HG03025 (cell line): ENCODE results near the gene EEFSEC.

Experiments used
- ATAC-seq: cut with Tn5 transposase; IDR thresholded peaks from one replicate; pipeline ENCODE4 v1.9.1; 2021; ENCODE audit warnings: mild to moderate bottlenecking, moderate library complexity; ENCODE audit not compliant: unreplicated experiment, low FRiP score

The EEFSEC gene

GRCh38 chr3:128343287-128344051 is 190.2 kb downstream of the EEFSEC start:
- no peak for ATAC-seq

- ATAC-seq, result no peak
Measured at GRCh38 chr3:128344052-128344735, 190.9 kb downstream of the EEFSEC start.

- ATAC-seq, result no peak
Measured at GRCh38 chr3:128345196-128345595, 191.9 kb downstream of the EEFSEC start.

- no peak for ATAC-seq
Measured at GRCh38 chr3:128346562-128346961, 193.3 kb downstream of the EEFSEC start.

GRCh38 chr3:128347282-128347681 is 194.0 kb downstream of the EEFSEC start:
- ATAC-seq, result no peak

- ATAC-seq, result no peak
Measured at GRCh38 chr3:128348075-128348474, 194.8 kb downstream of the EEFSEC start.

- ATAC-seq, result no peak
Measured at GRCh38 chr3:128348805-128349531, 195.7 kb downstream of the EEFSEC start.

GRCh38 chr3:128349963-128350599 is 196.8 kb downstream of the EEFSEC start:
- no peak for ATAC-seq

- ATAC-seq, result no peak
Measured at GRCh38 chr3:128351546-128351945, 198.3 kb downstream of the EEFSEC start.

GRCh38 chr3:128352326-128352725 is 199.0 kb downstream of the EEFSEC start:
- ATAC-seq, result no peak

- no peak for ATAC-seq
Measured at GRCh38 chr3:128353361-128353965, 200.2 kb downstream of the EEFSEC start.

- no peak for ATAC-seq
Measured at GRCh38 chr3:128353991-128354687, 200.9 kb downstream of the EEFSEC start.

GRCh38 chr3:128354788-128355542 is 201.7 kb downstream of the EEFSEC start:
- no peak for ATAC-seq

- no peak for ATAC-seq
Measured at GRCh38 chr3:128355543-128355919, 202.2 kb downstream of the EEFSEC start.

- ATAC-seq, result no peak
Measured at GRCh38 chr3:128356822-128357221, 203.5 kb downstream of the EEFSEC start.

- no peak for ATAC-seq
Measured at GRCh38 chr3:128357538-128357937, 204.3 kb downstream of the EEFSEC start.

GRCh38 chr3:128358156-128358895 is 205.0 kb downstream of the EEFSEC start:
- ATAC-seq, result no peak

- no peak for ATAC-seq
Measured at GRCh38 chr3:128359060-128359664, 205.9 kb downstream of the EEFSEC start.
